K562 (cell line): ENCODE data around the gene TAF1B. TPM values are rescaled to one million over a fixed set of nuclear protein-coding genes. Genes with fewer than 3 reads are reported as not detected.

ENCODE experiments used
- ATAC-seq: fragments of 200-7000 bp; cut with Tn5 transposase; 3 replicates; pipeline ENCODE4 v1.9.1; 2020; ENCODE audit warnings: moderate library complexity
- BruUV-seq: library from RNA; stranded (reverse); fragments of 400-500 nt; replicated peaks from 2 replicates; lab custom pipeline; 2021; lab: Mats Ljungman, UMichigan
- CTCF ChIA-PET: fragments of 300-600 bp; formaldehyde crosslinking; extraction: SDS; loops from one replicate; lab custom pipeline; 2021; ENCODE audit warnings: low intra/inter-chr PET ratio; lab: Yijun Ruan, JAX
- POLR2A ChIA-PET: fragments of 300-600, 350-650 bp; sonication (Branson Sonifier 250); formaldehyde crosslinking; extraction: SDS; loops from one replicate; lab custom pipeline; 2021; ENCODE audit warnings: antibody characterized with exemption, inconsistent platforms; lab: Yijun Ruan, JAX
- DNase-seq, 4 experiments: peaks; one replicate each; pipeline versions ENCODE4 v3.0.0 to v3.0.0-alpha.2; 2011 to 2018; ENCODE audit warnings: low spot score in 3 of 4, mixed read lengths in 3 of 4; ENCODE audit errors: extremely low read depth in 1 of 4
- FAIRE-seq: peaks from 2 replicates; lab custom pipeline; 2011; peaks lifted over from hg19 to GRCh38; lab: Jason Lieb, UNC
- H2AFZ ChIP-seq: 2 replicates; pipeline ENCODE4 v1.6.0; 2011; ENCODE audit warnings: low read depth, low read length, control low read depth, inconsistent platforms
- H3K27ac ChIP-seq: fragments of 200-600 bp; 3 replicates; pipeline ENCODE4 v1.8.0; 2011; ENCODE audit warnings: low read depth, mild to moderate bottlenecking, control low read depth, inconsistent platforms, low read length, moderate library complexity, mixed read lengths; ENCODE audit errors: extremely low read depth
- H3K27me3 ChIP-seq, 2 experiments: fragments of 300-600 bp in 1 of 2; 2 replicates in 1 of 2; 3 replicates in 1 of 2; pipeline versions ENCODE4 v1.6.0 to v1.8.0; 2011; ENCODE audit warnings: inconsistent platforms in 2 of 2, low read length in 2 of 2, mild to moderate bottlenecking in 1 of 2, mixed read lengths in 1 of 2, moderate library complexity in 1 of 2; ENCODE audit not compliant: control insufficient read depth in 2 of 2, insufficient read depth in 2 of 2
- H3K36me3 ChIP-seq: fragments of 300-600 bp; 3 replicates; pipeline ENCODE4 v1.8.0; 2011; ENCODE audit warnings: mild to moderate bottlenecking, low read length, inconsistent platforms; ENCODE audit not compliant: control insufficient read depth, insufficient read depth
- H3K4me1 ChIP-seq, 2 experiments: fragments of 200-600 bp in 1 of 2; replicated peaks in 1 of 2; 2 replicates in 1 of 2; 3 replicates in 1 of 2; pipeline versions ENCODE4 v1.5.1 to v1.8.0; 2011; ENCODE audit warnings: inconsistent platforms in 2 of 2, low read length in 2 of 2, mild to moderate bottlenecking in 1 of 2, mixed read lengths in 1 of 2, moderate library complexity in 1 of 2; ENCODE audit not compliant: control insufficient read depth in 2 of 2, insufficient read depth in 2 of 2
- H3K4me2 ChIP-seq: 2 replicates; pipeline ENCODE4 v1.6.1; 2011; ENCODE audit warnings: low read length, control low read depth, inconsistent platforms, mixed read lengths; ENCODE audit not compliant: insufficient read depth
- H3K4me3 ChIP-seq: fragments of 200-600 bp; sonication (generic), shearing (Covaris generic); 2 replicates; pipeline ENCODE4 v1.5.1; 2016; ENCODE audit warnings: control low read depth, inconsistent platforms
- H3K79me2 ChIP-seq: fragments of 200-600 bp; 3 replicates; pipeline ENCODE4 v1.8.0; 2011; ENCODE audit warnings: low read length, inconsistent platforms; ENCODE audit not compliant: control insufficient read depth, insufficient read depth
- H3K9ac ChIP-seq, 2 experiments: 2 replicates each; pipeline versions ENCODE4 v1.6.0 to v1.6.1; 2011; ENCODE audit warnings: low read depth in 2 of 2, low read length in 2 of 2, control low read depth in 1 of 2, inconsistent platforms in 1 of 2, mild to moderate bottlenecking in 1 of 2, mixed read lengths in 1 of 2; ENCODE audit not compliant: insufficient read depth in 1 of 2
- H3K9me1 ChIP-seq: one replicate; pipeline ENCODE4 v1.6.0; 2011; ENCODE audit warnings: inconsistent platforms, mild to moderate bottlenecking, low read length, moderate library complexity; ENCODE audit not compliant: control insufficient read depth, insufficient read depth
- H3K9me3 ChIP-seq: replicated peaks from 2 replicates; pipeline ENCODE4 v1.5.1; 2011; ENCODE audit warnings: low read depth, low read length, inconsistent platforms; ENCODE audit not compliant: control insufficient read depth, insufficient read depth
- H4K20me1 ChIP-seq: replicated peaks from 2 replicates; pipeline ENCODE4 v1.6.1; 2011; ENCODE audit warnings: low read length, inconsistent platforms, mixed read lengths; ENCODE audit not compliant: control insufficient read depth, insufficient read depth
- CBX2 ChIP-seq: fragments of 200-600 bp; sonication (generic); IDR thresholded peaks from one replicate; pipeline ENCODE4 v1.6.1; 2012; ENCODE audit warnings: mild to moderate bottlenecking, low read length, inconsistent platforms; ENCODE audit not compliant: insufficient read depth, poor library complexity, severe bottlenecking
- JUND ChIP-seq, 2 experiments: IDR thresholded peaks; 2 replicates in 1 of 2; 3 replicates in 1 of 2; pipeline ENCODE4 v1.6.1; 2011; ENCODE audit warnings: borderline replicate concordance in 2 of 2, low read depth in 2 of 2, low read length in 2 of 2, improper control_type of control experiment in 1 of 2, missing biosample characterization in 1 of 2, missing genetic modification characterization in 1 of 2, missing genetic modification reagents in 1 of 2
- MECOM ChIP-seq: fragments of 250-450 bp; sonication (Bioruptor Pico); IDR thresholded peaks from 2 replicates; pipeline ENCODE4 v1.8.0; 2022; ENCODE audit warnings: inconsistent platforms
- MTA3 ChIP-seq: fragments of 450-650 bp; formaldehyde crosslinking; IDR thresholded peaks from 2 replicates; pipeline ENCODE4 v1.6.1; 2017; ENCODE audit warnings: mild to moderate bottlenecking, borderline replicate concordance
- NCOA2 ChIP-seq, 2 experiments: fragments of 450-650 bp; IDR thresholded peaks; 2 replicates each; pipeline ENCODE4 v1.6.1; 2018; ENCODE audit warnings: mild to moderate bottlenecking in 2 of 2, moderate library complexity in 1 of 2; ENCODE audit not compliant: partially characterized antibody in 2 of 2
- PTBP1 ChIP-seq: fragments of 200-400 bp; formaldehyde crosslinking; IDR thresholded peaks from 2 replicates; pipeline ENCODE4 v1.6.1; 2017; ENCODE audit warnings: low read depth, low read length
- SREBF2 ChIP-seq: sonication (generic); formaldehyde crosslinking; IDR thresholded peaks from 2 replicates; pipeline ENCODE4 v1.4.0; 2020; ENCODE audit warnings: mild to moderate bottlenecking, missing genetic modification reagents
- ZNF197 ChIP-seq: fragments of 200-800 bp; sonication (Bioruptor generic); IDR thresholded peaks from 2 replicates; pipeline ENCODE4 v1.6.1; 2016; ENCODE audit warnings: low read depth, missing genetic modification characterization, missing compliant biosample characterization
- ZNF212 ChIP-seq: fragments of 450-650 bp; formaldehyde crosslinking; IDR thresholded peaks from 2 replicates; pipeline ENCODE4 v1.4.0; 2020; ENCODE audit warnings: mild to moderate bottlenecking
- WGBS: fragments of 100-300 bp; shearing (Covaris generic); methylation state at CpG from one replicate; pipeline ENCODE4 v1.1.6; 2016; ENCODE audit warnings: low coverage, mixed read lengths; ENCODE audit not compliant: insufficient coverage; ENCODE audit errors: missing lambda C conversion rate; 5-methylcytosine and 5-hydroxymethylcytosine counted together
- in situ Hi-C: fragments of 300-500 bp; cut with MboI; formaldehyde crosslinking; loops from 4 replicates; pipeline ENCODE4 v1.15.0; 2018; ENCODE audit warnings: inconsistent platforms, mixed read lengths
- intact Hi-C: fragments of 100-400 bp; cut with micrococcal nuclease; formaldehyde crosslinking; loops from 2 replicates; pipeline ENCODE4 v1.14.2; 2022
- polyA plus RNA-seq, 8 experiments: library from polyadenylated mRNA; depleted of rRNA in 4 of 8; stranded (reverse) in 5 of 8; unstranded in 3 of 8; fragments of >200 nt; fragmentation: Nextera tagmentation in 2 of 8; fragmentation: Illumina TruSeq in 1 of 8; extraction: Ambion mirVana in 2 of 8; extraction: Trizol in 1 of 8; gene quantifications; 2 replicates each; pipeline versions ENCODE4 v1.2.1 to v1.2.3, GENCODE V29; 2011 to 2014; ENCODE audit warnings: inconsistent platforms in 1 of 8, missing spikeins in 1 of 8
- total RNA-seq, 7 experiments: library from RNA; depleted of rRNA in 6 of 7; stranded (reverse); fragments of >200 nt in 6 of 7; fragmentation: Illumina TruSeq in 2 of 7; extraction: Trizol in 2 of 7; gene quantifications; 2 replicates each; pipeline versions ENCODE4 v1.2.1 to v1.2.3, GENCODE V29; 2011 to 2021; ENCODE audit warnings: low replicate concordance in 1 of 7
- TF ChIP-seq, protein P1 (sequence below), 2 experiments: IDR thresholded peaks; 2 replicates each; pipeline ENCODE4 v1.6.1; 2011; ENCODE audit warnings: borderline replicate concordance in 1 of 2, control low read depth in 1 of 2, low read depth in 1 of 2, low read length in 1 of 2, mild to moderate bottlenecking in 1 of 2, mixed read lengths in 1 of 2, moderate library complexity in 1 of 2; ENCODE audit not compliant: insufficient read depth in 1 of 2, insufficient read length in 1 of 2, poor library complexity in 1 of 2, severe bottlenecking in 1 of 2; ENCODE audit errors: extremely low read depth in 1 of 2
- TF ChIP-seq, protein P2 (sequence below): sonication (generic); formaldehyde crosslinking; IDR thresholded peaks from 2 replicates; pipeline ENCODE4 v1.8.0; 2022; ENCODE audit warnings: mild to moderate bottlenecking, missing genetic modification reagents
- TF ChIP-seq, protein P3 (sequence below): fragments of 450-650 bp; formaldehyde crosslinking; IDR thresholded peaks from 2 replicates; pipeline ENCODE4 v1.4.0; 2022; ENCODE audit warnings: missing genetic modification characterization

TAF1B gene
- total and polyA plus RNA-seq, 9 of the 15 experiments (the other 6 are each of a cell fraction or from before 2014, with no cell fraction given): 8.8 to 25.1 (median 17.3) TPM

DNA sequence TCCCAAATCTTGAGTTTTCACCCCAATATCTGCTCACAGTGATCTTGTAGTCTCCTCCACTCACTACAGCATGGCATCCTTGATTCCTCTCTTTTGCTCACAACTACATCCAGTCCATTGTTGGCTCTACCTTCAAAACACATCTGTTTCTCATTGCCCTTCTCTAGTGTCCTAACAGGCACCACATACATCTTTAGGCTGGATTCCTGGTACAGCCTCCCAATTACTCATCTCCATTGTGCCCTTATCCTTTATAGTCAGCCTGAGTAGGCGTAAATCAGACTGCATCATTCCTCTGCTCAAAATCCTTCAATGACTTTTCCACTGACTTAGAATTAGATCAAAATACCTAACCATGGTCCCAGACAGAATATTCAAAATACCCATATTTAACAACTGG is 10.7 kb upstream of the TAF1B start:
- H3K36me3 ChIP-seq: no peaks in the 10 kb centered on the region
- H4K20me1 ChIP-seq: no peaks in the 10 kb centered on the region
- no peak for TF ChIP-seq JUND (IDR thresholded peaks at IDR 0.05; ENCODE audit: borderline replicate concordance, low read depth, low read length)
- TF ChIP-seq JUND (tag; IDR thresholded peaks at IDR 0.05; ENCODE audit: borderline replicate concordance, low read depth, low read length): no peak
- TF ChIP-seq SREBF2 (CRISPR knock-in tag): no peak
- no peak for TF ChIP-seq MECOM (CRISPR knock-in tag)
- TF ChIP-seq, protein P1, sequence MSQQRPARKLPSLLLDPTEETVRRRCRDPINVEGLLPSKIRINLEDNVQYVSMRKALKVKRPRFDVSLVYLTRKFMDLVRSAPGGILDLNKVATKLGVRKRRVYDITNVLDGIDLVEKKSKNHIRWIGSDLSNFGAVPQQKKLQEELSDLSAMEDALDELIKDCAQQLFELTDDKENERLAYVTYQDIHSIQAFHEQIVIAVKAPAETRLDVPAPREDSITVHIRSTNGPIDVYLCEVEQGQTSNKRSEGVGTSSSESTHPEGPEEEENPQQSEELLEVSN (IDR thresholded peaks at IDR 0.05; ENCODE audit: borderline replicate concordance in 1 of 2, extremely low read depth in 1 of 2, insufficient read depth in 1 of 2, insufficient read length in 1 of 2, low read depth in 1 of 2, low read length in 1 of 2, poor library complexity in 1 of 2, severe bottlenecking in 1 of 2): no peak
- TF ChIP-seq, protein P2, sequence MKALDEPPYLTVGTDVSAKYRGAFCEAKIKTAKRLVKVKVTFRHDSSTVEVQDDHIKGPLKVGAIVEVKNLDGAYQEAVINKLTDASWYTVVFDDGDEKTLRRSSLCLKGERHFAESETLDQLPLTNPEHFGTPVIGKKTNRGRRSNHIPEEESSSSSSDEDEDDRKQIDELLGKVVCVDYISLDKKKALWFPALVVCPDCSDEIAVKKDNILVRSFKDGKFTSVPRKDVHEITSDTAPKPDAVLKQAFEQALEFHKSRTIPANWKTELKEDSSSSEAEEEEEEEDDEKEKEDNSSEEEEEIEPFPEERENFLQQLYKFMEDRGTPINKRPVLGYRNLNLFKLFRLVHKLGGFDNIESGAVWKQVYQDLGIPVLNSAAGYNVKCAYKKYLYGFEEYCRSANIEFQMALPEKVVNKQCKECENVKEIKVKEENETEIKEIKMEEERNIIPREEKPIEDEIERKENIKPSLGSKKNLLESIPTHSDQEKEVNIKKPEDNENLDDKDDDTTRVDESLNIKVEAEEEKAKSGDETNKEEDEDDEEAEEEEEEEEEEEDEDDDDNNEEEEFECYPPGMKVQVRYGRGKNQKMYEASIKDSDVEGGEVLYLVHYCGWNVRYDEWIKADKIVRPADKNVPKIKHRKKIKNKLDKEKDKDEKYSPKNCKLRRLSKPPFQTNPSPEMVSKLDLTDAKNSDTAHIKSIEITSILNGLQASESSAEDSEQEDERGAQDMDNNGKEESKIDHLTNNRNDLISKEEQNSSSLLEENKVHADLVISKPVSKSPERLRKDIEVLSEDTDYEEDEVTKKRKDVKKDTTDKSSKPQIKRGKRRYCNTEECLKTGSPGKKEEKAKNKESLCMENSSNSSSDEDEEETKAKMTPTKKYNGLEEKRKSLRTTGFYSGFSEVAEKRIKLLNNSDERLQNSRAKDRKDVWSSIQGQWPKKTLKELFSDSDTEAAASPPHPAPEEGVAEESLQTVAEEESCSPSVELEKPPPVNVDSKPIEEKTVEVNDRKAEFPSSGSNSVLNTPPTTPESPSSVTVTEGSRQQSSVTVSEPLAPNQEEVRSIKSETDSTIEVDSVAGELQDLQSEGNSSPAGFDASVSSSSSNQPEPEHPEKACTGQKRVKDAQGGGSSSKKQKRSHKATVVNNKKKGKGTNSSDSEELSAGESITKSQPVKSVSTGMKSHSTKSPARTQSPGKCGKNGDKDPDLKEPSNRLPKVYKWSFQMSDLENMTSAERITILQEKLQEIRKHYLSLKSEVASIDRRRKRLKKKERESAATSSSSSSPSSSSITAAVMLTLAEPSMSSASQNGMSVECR (CRISPR knock-in tag): no peak
- TF ChIP-seq MTA3: no peak
- TF ChIP-seq NCOA2 (IDR thresholded peaks at IDR 0.05; ENCODE audit: partially characterized antibody in 2 of 2): no peak
- no peak for TF ChIP-seq CBX2
- no peak for TF ChIP-seq ZNF212 (CRISPR knock-in tag)
- TF ChIP-seq, protein P3, sequence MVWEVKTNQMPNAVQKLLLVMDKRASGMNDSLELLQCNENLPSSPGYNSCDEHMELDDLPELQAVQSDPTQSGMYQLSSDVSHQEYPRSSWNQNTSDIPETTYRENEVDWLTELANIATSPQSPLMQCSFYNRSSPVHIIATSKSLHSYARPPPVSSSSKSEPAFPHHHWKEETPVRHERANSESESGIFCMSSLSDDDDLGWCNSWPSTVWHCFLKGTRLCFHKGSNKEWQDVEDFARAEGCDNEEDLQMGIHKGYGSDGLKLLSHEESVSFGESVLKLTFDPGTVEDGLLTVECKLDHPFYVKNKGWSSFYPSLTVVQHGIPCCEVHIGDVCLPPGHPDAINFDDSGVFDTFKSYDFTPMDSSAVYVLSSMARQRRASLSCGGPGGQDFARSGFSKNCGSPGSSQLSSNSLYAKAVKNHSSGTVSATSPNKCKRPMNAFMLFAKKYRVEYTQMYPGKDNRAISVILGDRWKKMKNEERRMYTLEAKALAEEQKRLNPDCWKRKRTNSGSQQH (CRISPR knock-in tag): no peak
- no peak for TF ChIP-seq ZNF197 (CRISPR knock-in tag)
- no peak for TF ChIP-seq PTBP1
- in situ Hi-C loops (no loop called here), intact Hi-C loops (no loop called here)
- no peak overlapping the region for H3K4me2 ChIP-seq
- H3K79me2 ChIP-seq: no peaks in the 10 kb centered on the region
- ChIA-PET POLR2A (no interaction called here), CTCF (no interaction called here)
- no peak for DNase-seq
- H3K27ac ChIP-seq: no peak overlapping the region
- peaks cover 0 to 21% of the 10 kb centered on the region in 2 experiments; a peak in 3 of 5 replicates for H3K4me1 ChIP-seq
- BruUV-seq: no TSS peak
- 62% methylated on average over 1 of the region's 1 CpG for WGBS
- H3K27me3 ChIP-seq: no peaks in the 10 kb centered on the region
- H2AFZ ChIP-seq: no peak overlapping the region
- no peak for FAIRE-seq
- H3K4me3 ChIP-seq: no peak overlapping the region
- no peak for ATAC-seq
- peaks cover 4% of the 10 kb centered on the region for H3K9me1 ChIP-seq
- no peaks in the 10 kb centered on the region for H3K9me3 ChIP-seq
- no peak overlapping the region for H3K9ac ChIP-seq
